Testis (tissue), 2 donors: Measurements from ENCODE around the gene BRAP.

Experiments used
- CTCF ChIP-seq, 3 experiments: fragments of 450-650 bp in 2 of 3; fragments of 200-600 bp in 1 of 3; sonication (generic) in 1 of 3; IDR thresholded peaks; one replicate each; pipeline ENCODE4 v1.5.1; 2016 to 2019; ENCODE audit warnings: antibody characterized with exemption in 3 of 3, mild to moderate bottlenecking in 2 of 3, moderate library complexity in 1 of 3
- POLR2A ChIP-seq: fragments of 450-650 bp; IDR thresholded peaks from one replicate; pipeline ENCODE4 v1.6.1; 2017; ENCODE audit warnings: antibody characterized with exemption, mild to moderate bottlenecking, moderate library complexity

GRCh38 chr12:111672822-111673381, 12.9 kb downstream of the BRAP start:
- no peak for TF ChIP-seq CTCF (IDR thresholded peaks at IDR 0.05)
- TF ChIP-seq POLR2A, result no peak
